Spleen (tissue), 7 donors: Measurements from ENCODE around the gene EIF4B.

Source experiments
- CTCF ChIP-seq, 11 experiments: fragments of 200-600 bp in 7 of 11; fragments of 450-650 bp in 4 of 11; sonication (generic) in 4 of 11; IDR thresholded peaks in 8 of 11; conservative IDR thresholded peaks in 3 of 11; 1 replicate in 7 of 11; 2 replicates in 4 of 11; pipeline versions ENCODE4 v1.4.0 to v1.8.0; 2016 to 2021; ENCODE audit warnings: antibody characterized with exemption in 11 of 11, inconsistent platforms in 4 of 11, mild to moderate bottlenecking in 1 of 11
- POLR2A ChIP-seq, 3 donors: fragments of 450-650 bp; IDR thresholded peaks; one replicate each; pipeline ENCODE4 v1.5.1; 2017; ENCODE audit warnings: antibody characterized with exemption in 3 of 3, mild to moderate bottlenecking in 1 of 3
- donor health status: DM: no; HTN: no; CAD: no; lungs with moderate emphysema.
- donor health status: DM: no; HTN: no; CAD: no.
- donor health status: DM: no; HTN: no; CAD: no.

GRCh38 chr12:53051881-53052412 is 45.7 kb downstream of the EIF4B start:
- no peak for TF ChIP-seq CTCF (IDR thresholded peaks at IDR 0.05 in 8 of 11, conservative IDR thresholded peaks at IDR 0.05 in 3 of 11)
- TF ChIP-seq POLR2A (IDR thresholded peaks at IDR 0.05) = no peak
